ENCODE data around the gene TECR.
A peak's percentile ranks its signal among the peaks of the same experiment; 100 is the strongest.
"Not testable (repeated sequence)": the region's sequence is repeated elsewhere in the genome, so short reads cannot be mapped to it uniquely, and the experiment has no call there.

TECR gene

GRCh38 chr19:14561249-14561648 is 31.9 kb downstream of the TECR start:
- no peak for DNase-seq (ENCODE audit: low spot score)

DNA sequence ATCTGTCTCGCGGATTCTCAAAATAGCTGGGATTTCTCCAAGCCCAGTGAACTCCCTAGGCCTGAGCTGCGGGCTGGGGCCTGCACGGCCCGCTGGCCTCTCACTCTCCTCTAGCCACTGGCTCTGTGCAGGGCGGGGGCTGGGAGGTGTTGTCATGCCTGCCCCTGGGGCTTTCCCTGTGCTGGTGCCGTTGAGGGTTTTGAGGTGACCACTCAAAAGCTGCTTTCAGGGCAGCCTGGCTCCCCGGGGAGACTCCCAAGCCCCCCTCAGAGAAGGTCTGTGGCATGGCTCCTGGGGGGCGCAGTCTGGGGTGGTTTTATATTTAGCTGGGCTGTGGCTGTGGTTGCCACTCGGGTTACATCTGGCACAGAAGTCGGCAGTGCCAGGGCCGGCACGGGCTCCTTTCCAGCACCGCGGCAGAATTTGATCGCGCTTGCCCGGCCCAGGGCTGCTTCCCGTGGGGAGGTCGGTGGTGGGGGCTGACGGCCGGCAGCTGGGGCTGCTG is 32.5 kb downstream of the TECR start:
- DNase-seq (ENCODE audit: low spot score) = no peak

GRCh38 chr19:14562660-14563589 is 33.5 kb downstream of the TECR start:
- no peak for DNase-seq (ENCODE audit: low spot score)

DNA sequence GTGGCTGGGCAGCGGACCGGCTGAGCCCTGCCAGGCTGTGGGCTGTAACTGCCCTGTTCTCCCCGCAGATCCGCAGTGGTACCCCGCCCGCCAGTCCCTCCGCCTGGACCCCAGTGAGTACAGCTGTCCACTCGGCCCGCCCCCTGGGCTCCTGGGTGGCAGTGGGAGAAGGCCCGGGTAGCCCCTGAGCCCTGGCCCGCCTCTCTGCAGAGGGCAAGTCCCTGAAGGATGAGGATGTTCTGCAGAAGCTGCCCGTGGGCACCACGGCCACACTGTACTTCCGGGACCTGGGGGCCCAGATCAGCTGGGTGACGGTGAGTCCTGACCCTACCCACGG is 34.2 kb downstream of the TECR start:
- DNase-seq (ENCODE audit: low spot score) = no peak

- DNase-seq (ENCODE audit: low spot score) = peak; percentile 61
These were observed 34.7 kb downstream of the TECR start for GRCh38 chr19:14563989-14564651.

DNA sequence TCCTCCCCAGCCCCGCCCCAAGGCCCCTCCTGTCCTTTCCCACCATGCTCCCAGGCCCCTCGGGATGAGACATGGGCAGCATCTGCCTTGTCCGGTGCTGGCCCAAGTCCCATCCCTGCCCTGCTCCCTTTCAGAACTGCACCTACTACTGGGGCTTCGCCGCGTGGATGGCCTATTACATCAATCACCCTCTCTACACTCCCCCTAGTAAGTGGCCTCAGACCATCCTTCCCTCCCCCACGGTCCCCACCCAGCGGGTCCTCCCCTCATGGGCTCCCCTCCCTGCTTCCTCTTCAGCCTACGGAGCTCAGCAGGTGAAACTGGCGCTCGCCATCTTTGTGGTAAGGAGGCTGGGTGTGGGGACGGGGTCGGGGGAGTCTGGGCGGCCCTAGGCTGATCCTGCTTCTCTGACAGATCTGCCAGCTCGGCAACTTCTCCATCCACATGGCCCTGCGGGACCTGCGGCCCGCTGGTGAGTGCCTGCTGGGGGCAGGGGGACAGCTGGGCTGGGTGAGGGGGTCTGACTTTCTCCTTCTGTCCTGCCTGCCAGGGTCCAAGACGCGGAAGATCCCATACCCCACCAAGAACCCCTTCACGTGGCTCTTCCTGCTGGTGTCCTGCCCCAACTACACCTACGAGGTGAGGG is 35.4 kb downstream of the TECR start:
- not testable (repeated sequence) for DNase-seq (ENCODE audit: low spot score)

DNA sequence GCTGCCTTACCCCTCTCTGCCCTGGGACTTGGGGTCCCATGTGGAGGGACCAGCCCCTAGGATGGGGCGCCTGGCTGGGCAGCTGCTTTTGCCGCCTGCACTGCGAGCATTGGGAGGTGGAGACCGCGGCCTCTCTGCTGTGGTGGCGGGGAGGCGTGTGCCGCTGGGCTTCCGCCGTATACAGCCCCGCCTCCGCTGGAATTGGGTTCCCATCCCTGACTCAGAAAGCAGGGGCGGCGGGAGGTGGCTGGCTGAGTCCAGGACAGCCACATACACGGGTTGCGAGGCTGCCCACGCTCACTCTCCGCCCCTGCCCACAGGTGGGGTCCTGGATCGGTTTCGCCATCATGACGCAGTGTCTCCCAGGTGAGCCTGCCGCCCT is 35.9 kb downstream of the TECR start:
- no peak for DNase-seq (ENCODE audit: low spot score)

DNA sequence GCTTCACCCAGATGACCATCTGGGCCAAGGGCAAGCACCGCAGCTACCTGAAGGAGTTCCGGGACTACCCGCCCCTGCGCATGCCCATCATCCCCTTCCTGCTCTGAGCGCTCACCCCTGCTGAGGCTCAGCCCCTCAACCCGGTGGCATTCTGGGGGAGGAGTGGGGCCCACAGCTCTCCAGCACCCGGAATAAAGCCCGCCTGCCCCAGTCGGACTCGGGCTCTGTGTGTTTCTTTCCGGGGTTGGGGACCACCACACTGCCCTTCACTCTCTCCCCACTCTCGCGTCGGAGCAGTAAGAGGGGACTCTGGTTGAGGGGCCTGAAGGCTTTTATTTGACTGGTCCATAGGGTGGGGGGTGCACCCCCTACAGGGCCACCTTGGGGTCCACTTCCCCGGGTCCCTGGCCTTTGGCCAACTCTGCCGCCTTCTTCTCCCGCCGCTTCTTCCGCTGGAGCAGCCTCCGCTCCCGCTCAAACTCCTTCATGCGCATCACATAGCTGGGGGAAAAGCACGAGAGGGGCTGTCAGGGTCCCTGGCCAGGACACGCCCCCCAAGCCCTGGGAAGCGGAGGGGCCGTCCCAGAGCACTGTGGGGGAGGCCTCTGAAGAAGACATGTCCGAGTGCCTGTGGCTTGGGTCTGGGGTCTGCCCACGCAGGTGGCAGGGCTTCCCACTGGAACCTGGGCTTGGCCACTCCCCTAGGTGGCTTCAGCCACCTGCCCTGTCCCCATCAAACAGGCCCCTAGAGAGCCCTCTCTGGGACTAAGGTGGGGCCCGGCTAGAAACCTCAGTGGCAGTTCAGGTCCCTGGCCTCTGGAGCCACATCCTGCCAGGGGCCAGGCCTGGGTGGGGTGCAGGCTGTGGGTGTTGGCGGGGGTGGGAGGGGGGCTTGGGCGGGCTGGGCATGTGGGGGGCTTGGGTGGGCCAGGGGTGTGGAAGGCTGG is 36.6 kb downstream of the TECR start:
- no peak for DNase-seq (ENCODE audit: low spot score)

DNA sequence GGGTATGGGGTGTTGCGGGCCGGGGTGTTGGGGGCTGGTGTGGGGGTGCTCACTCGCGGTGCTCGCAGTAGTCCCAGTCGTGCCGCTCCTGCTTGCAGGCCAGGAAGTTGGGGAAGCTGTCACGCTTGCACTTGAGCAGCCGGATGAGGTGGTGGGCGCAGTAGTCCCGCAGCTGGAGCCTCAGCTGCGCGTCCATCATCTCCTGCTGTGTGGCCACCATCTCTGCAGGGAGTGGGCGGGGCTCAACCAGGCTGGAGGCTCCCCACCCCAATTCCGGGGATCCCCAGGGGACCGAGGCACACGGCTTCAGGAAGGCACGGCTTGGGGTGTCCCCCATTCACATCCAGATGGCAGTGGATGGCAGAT is 37.3 kb downstream of the TECR start:
- no peak for DNase-seq (ENCODE audit: low spot score)

DNA sequence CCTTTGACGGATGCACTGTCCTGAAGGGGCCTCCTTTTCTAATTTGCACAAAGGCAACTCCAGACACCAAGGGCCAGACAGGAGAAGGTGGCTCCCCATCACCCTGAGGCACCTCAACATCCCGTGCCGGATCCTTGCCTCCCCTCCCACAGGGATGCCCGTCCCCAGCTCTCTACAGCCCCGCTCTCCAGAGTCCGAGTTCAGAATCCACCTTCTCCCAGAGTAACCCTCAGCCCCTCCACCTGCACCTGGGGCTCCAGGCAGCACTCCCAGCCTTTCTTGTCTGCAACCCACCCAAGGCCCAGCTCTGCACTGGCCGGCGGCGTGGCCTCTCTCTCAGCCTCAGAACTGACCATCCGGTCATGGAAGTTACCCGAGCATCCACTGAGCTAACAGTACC is 37.7 kb downstream of the TECR start:
- DNase-seq (ENCODE audit: low spot score) = no peak

- DNase-seq (ENCODE audit: low spot score) = no peak
These were observed 41.6 kb downstream of the TECR start for GRCh38 chr19:14570864-14571527.

- DNase-seq (ENCODE audit: low spot score) = peak; percentile 96
These were observed 42.5 kb downstream of the TECR start, which contains the start of gene NDUFB7 for GRCh38 chr19:14571695-14572490. Gene NDUFB7, minus strand, starts transcription at chr19:14572066. Its CDS starts 66 bp downstream, at chr19:14572000.

DNA sequence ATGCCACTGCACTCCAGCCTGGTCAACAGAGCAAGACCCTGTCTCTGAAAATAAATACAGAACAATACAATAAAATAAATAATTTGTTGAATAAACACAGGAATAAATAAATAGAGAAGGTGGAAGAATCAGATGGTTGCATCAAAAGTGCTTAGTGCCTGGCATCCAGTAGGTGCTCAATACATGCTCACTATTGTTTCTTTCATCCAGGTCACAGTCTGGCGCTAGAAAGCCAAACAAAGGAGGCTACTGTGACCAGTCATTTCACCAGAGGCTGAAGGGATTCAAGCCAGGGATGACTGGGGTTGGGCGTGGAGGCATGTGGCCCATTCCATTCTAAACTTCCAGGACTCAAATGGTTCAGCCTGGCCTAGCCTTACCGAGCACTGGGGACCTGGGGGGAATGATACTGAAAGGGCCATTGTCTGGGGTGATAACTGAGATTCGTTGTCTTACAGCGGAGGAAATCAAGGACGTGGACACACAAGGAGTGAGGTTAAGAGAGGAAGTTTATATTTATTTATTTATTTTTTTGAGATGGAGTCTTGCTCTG is 46.1 kb downstream of the TECR start:
- DNase-seq (ENCODE audit: low spot score) = no peak

GRCh38 chr19:14576363-14576762 is 47.0 kb downstream of the TECR start:
- no peak for DNase-seq (ENCODE audit: low spot score)

- no peak for DNase-seq (ENCODE audit: low spot score)
These were observed 47.9 kb downstream of the TECR start for GRCh38 chr19:14577264-14577663.

DNA sequence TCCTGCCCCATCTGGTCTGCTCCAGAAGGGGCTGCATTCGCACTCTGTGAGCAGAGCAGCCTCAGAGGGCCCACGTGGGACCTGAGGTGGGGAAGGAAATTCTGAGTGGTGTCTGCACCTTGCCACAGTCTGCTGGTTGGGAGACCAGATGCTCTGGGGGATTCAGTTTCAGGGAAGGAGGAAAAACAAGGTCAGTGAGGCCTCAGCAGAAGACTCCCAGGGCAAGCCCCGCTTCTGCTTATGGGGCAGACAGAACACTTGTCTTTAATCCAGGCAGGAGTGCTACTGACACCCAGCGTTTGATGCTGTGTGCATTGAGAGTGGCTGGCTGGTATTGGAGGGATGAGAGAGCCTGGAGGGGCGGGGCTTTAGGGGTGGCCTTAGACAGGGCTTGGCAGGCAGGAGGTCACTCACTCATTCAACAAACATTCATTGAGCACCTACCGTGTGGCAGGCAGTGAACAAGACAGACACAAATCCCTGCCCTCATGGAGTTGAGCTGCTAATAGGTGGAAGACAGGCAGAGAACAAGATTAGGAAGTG is 48.6 kb downstream of the TECR start:
- no peak for DNase-seq (ENCODE audit: low spot score)

DNA sequence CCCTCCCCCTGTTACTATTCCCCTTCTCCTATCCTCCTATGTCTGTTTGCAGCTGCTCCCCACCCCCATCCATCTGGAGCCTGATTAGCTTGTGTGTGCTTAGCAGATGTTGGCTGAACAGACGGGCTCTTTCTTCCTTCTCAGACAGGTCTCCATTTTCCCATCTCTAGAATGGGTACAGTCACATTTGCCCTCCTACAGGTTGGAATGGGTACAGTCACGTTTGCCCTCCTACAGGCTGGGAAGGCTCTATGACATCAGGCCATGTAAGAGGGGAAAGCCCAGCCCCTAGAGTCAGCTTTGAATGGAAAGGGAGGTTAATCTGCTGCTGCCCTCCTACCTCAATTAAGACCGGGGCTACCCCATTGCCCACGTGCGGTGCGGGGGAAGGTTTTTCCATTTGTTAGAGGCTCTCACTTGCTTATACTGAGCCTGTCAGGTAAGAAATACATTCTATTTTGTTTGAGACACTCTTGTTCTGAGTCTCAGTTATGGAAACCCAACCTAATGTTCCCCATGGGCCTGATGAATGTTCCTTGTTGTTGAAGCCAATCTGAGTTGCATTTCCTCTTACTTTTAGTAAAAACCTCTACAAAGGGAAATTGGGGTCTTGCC is 51.3 kb downstream of the TECR start:
- DNase-seq (ENCODE audit: low spot score) = no peak

- DNase-seq (ENCODE audit: low spot score) = no peak
These were observed 53.5 kb downstream of the TECR start, which contains the start of gene CLEC17A for GRCh38 chr19:14582894-14583340. Gene CLEC17A, plus strand, starts transcription at chr19:14583084. Its CDS starts 77 bp downstream, at chr19:14583161.

DNA sequence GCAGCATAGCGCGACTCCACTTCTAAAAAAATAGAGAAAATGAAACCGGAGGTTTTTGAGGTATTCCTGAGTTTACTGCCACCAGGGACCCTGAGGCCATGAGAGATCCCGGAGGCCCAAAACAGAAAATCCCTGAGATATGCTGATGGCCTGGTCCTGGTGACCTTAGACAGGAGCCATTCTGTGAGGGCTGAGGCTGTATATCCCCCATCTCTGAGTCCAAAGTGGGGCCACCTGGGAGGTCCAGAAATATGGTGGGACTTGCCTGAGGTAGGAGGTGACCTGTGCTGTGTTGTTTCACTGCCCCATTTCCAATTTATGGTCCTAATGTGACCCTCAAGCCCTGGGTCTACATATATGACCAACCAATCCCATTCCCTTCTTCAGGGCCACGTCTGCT is 55.0 kb downstream of the TECR start:
- not testable (repeated sequence) for DNase-seq (ENCODE audit: low spot score)

Data from SW480 (cell line).